IMR-90 (cell line): ENCODE measurements around the gene GHR. TPM values are rescaled to one million over a fixed set of nuclear protein-coding genes. Genes with fewer than 3 reads are reported as not detected.

Source experiments
- ATAC-seq: fragments of 200-7000 bp; cut with Tn5 transposase; 2 replicates; pipeline ENCODE4 v1.9.1; 2020; ENCODE audit warnings: low read depth, mild to moderate bottlenecking, moderate library complexity
- BruUV-seq: library from RNA; stranded (reverse); fragments of 400-500 nt; replicated peaks from 2 replicates; lab custom pipeline; 2021; lab: Mats Ljungman, UMichigan
- CTCF ChIA-PET: fragments of 300-600 bp; formaldehyde crosslinking; extraction: SDS; loops from one replicate; lab custom pipeline; 2021; ENCODE audit warnings: antibody characterized with exemption; lab: Yijun Ruan, JAX
- POLR2A ChIA-PET: fragments of 300-600 bp; sonication (Branson Sonifier 250); formaldehyde crosslinking; loops from one replicate; lab custom pipeline; 2022; ENCODE audit warnings: antibody characterized with exemption; ENCODE audit not compliant: unreplicated experiment; lab: Charles Lee
- DNase-seq: peaks from one replicate; pipeline ENCODE4 v3.0.0; 2013
- H2AFZ ChIP-seq: replicated peaks from 2 replicates; pipeline ENCODE3; 2013; ENCODE audit warnings: low read length, mild to moderate bottlenecking; ENCODE audit not compliant: poor library complexity
- H2AK5ac ChIP-seq: 2 replicates; pipeline ENCODE4 v1.6.1; 2013; ENCODE audit warnings: low read depth, low read length, inconsistent platforms
- H2AK9ac ChIP-seq: replicated peaks from 2 replicates; pipeline ENCODE3; 2013; ENCODE audit warnings: mild to moderate bottlenecking, low read depth, low read length, moderate library complexity; ENCODE audit not compliant: poor library complexity
- H2BK120ac ChIP-seq: 2 replicates; pipeline ENCODE4 v1.6.1; 2013; ENCODE audit warnings: low read depth, low read length, inconsistent platforms
- H2BK15ac ChIP-seq: 3 replicates; pipeline ENCODE4 v1.6.1; 2013; ENCODE audit warnings: low read depth, low read length, inconsistent platforms
- H2BK20ac ChIP-seq: 2 replicates; pipeline ENCODE4 v1.6.1; 2013; ENCODE audit warnings: low read depth, mild to moderate bottlenecking, inconsistent platforms, low read length, moderate library complexity
- H2BK5ac ChIP-seq: 2 replicates; pipeline ENCODE4 v1.6.1; 2013; ENCODE audit warnings: mild to moderate bottlenecking, low read depth, low read length, inconsistent platforms; ENCODE audit not compliant: poor library complexity, severe bottlenecking
- H3K14ac ChIP-seq: replicated peaks from 2 replicates; pipeline ENCODE4 v1.6.1; 2013; ENCODE audit warnings: low read depth, low read length, inconsistent platforms
- H3K18ac ChIP-seq: 2 replicates; pipeline ENCODE4 v1.6.1; 2013; ENCODE audit warnings: low read depth, low read length, control low read depth
- H3K23ac ChIP-seq: 2 replicates; pipeline ENCODE4 v1.6.1; 2013; ENCODE audit warnings: low read depth, low read length, inconsistent platforms
- H3K27ac ChIP-seq: 2 replicates; pipeline ENCODE4 v1.5.1; 2013; ENCODE audit warnings: mild to moderate bottlenecking, control low read depth, low read length; ENCODE audit not compliant: insufficient read depth
- H3K27me3 ChIP-seq: 2 replicates; pipeline ENCODE4 v1.6.1; 2013; ENCODE audit warnings: low read length; ENCODE audit not compliant: control insufficient read depth, insufficient read depth
- H3K36me3 ChIP-seq: 2 replicates; pipeline ENCODE4 v1.6.1; 2013; ENCODE audit warnings: low read length, mixed read lengths; ENCODE audit not compliant: control insufficient read depth, insufficient read depth
- H3K4ac ChIP-seq: 2 replicates; pipeline ENCODE4 v1.6.1; 2013; ENCODE audit warnings: low read depth, low read length, inconsistent platforms
- H3K4me1 ChIP-seq: 2 replicates; pipeline ENCODE4 v1.6.1; 2013; ENCODE audit warnings: low read length, mixed read lengths; ENCODE audit not compliant: control insufficient read depth, insufficient read depth
- H3K4me2 ChIP-seq: 2 replicates; pipeline ENCODE4 v1.6.1; 2013; ENCODE audit warnings: low read depth, mild to moderate bottlenecking, control low read depth, low read length, moderate library complexity
- H3K4me3 ChIP-seq: 2 replicates; pipeline ENCODE4 v1.5.1; 2013; ENCODE audit warnings: low read depth, mild to moderate bottlenecking, control low read depth, low read length, moderate library complexity; ENCODE audit not compliant: insufficient read depth
- H3K56ac ChIP-seq: 2 replicates; pipeline ENCODE4 v1.6.1; 2013; ENCODE audit warnings: low read length, inconsistent platforms; ENCODE audit not compliant: insufficient read depth; ENCODE audit errors: extremely low read depth
- H3K79me1 ChIP-seq, 2 experiments: 2 replicates each; pipeline ENCODE4 v1.6.1; 2013; ENCODE audit warnings: low read length in 2 of 2, inconsistent platforms in 1 of 2, low read depth in 1 of 2
- H3K9ac ChIP-seq: 2 replicates; pipeline ENCODE4 v1.6.1; 2013; ENCODE audit warnings: low read depth, low read length, control low read depth
- H3K9me1 ChIP-seq: 2 replicates; pipeline ENCODE4 v1.6.1; 2013; ENCODE audit warnings: low read length, inconsistent platforms; ENCODE audit not compliant: insufficient read depth
- H3K9me3 ChIP-seq: 2 replicates; pipeline ENCODE4 v1.6.1; 2013; ENCODE audit warnings: low read length; ENCODE audit not compliant: control insufficient read depth, insufficient read depth
- H4K20me1 ChIP-seq: 2 replicates; pipeline ENCODE4 v1.6.1; 2013; ENCODE audit warnings: low read length, inconsistent platforms; ENCODE audit not compliant: insufficient read depth
- H4K5ac ChIP-seq: 2 replicates; pipeline ENCODE4 v1.6.1; 2013; ENCODE audit warnings: mild to moderate bottlenecking, low read depth, low read length, control low read depth
- H4K8ac ChIP-seq, 2 experiments: 2 replicates each; pipeline ENCODE4 v1.6.1; 2013; ENCODE audit warnings: low read depth in 2 of 2, low read length in 2 of 2, control low read depth in 1 of 2, inconsistent platforms in 1 of 2
- H4K91ac ChIP-seq: 2 replicates; pipeline ENCODE4 v1.6.1; 2013; ENCODE audit warnings: low read depth, low read length, inconsistent platforms; ENCODE audit not compliant: insufficient read depth
- CEBPB ChIP-seq: IDR thresholded peaks from 2 replicates; pipeline ENCODE4 v1.6.1; 2012; ENCODE audit warnings: low read depth, low read length, improper control_type of control experiment
- RAD21 ChIP-seq: IDR thresholded peaks from 2 replicates; pipeline ENCODE4 v1.6.1; 2012; ENCODE audit warnings: low read length, improper control_type of control experiment
- RCOR1 ChIP-seq: IDR thresholded peaks from 2 replicates; pipeline ENCODE4 v1.6.1; 2012; ENCODE audit warnings: mild to moderate bottlenecking, low read length, improper control_type of control experiment; ENCODE audit not compliant: insufficient replicate concordance
- SMC3 ChIP-seq: fragments of 150-350 bp; IDR thresholded peaks from 2 replicates; pipeline ENCODE4 v1.6.1; 2016; ENCODE audit warnings: low read depth, mild to moderate bottlenecking, antibody characterized with exemption, low read length, moderate library complexity
- WGBS, 2 experiments: methylation state at CpG; one replicate each; pipeline versions ENCODE4 v1.1.5 to v1.1.7; 2013; ENCODE audit warnings: missing lambda C conversion rate in 2 of 2; ENCODE audit not compliant: insufficient read length in 1 of 2; ENCODE audit errors: extremely low coverage in 2 of 2; 5-methylcytosine and 5-hydroxymethylcytosine counted together
- dilution Hi-C: fragments of 300-500 bp; cut with HindIII; formaldehyde crosslinking; loops from one replicate; pipeline ENCODE4 v1.14.3; 2018; ENCODE audit warnings: low sequenced_read_pairs; ENCODE audit not compliant: unreplicated experiment
- in situ Hi-C: fragments of 300-500 bp; cut with MboI; formaldehyde crosslinking; loops from 3 replicates; pipeline ENCODE4 v1.14.3; 2019; ENCODE audit warnings: low sequenced_read_pairs, inconsistent platforms, mixed read lengths
- intact Hi-C: fragments of 100-400 bp; cut with micrococcal nuclease; formaldehyde crosslinking; loops from 2 replicates; pipeline ENCODE4 v1.10.0; 2022
- polyA plus RNA-seq, 3 experiments: library from polyadenylated mRNA; depleted of rRNA; stranded (reverse); fragments of >200 nt; gene quantifications; 2 replicates each; pipeline ENCODE4 v1.2.3, GENCODE V29; 2012; ENCODE audit warnings: low replicate concordance in 1 of 3
- total RNA-seq: library from RNA; depleted of rRNA; stranded (reverse); fragments of >200 nt; gene quantifications from 2 replicates; pipeline ENCODE4 v1.2.3, GENCODE V29; 2012

GHR gene
- total and polyA plus RNA-seq, 2 of the 4 experiments (the other 2 are of a cell fraction): 0.36 to 1.1 TPM

GRCh38 chr5:42636425-42636824 is 213.2 kb downstream of the GHR start:
- Histone ChIP-seq H2AFZ (no peak overlapping the region), H4K8ac (no peak overlapping the region), H2AK5ac (no peak overlapping the region), H3K27ac (no peak overlapping the region), H3K14ac (no peak overlapping the region), H3K9me3 (no peaks in the 10 kb centered on the region), H3K4me1 (no peaks in the 10 kb centered on the region), H3K23ac (no peak overlapping the region), H3K36me3 (no peaks in the 10 kb centered on the region), H4K20me1 (no peaks in the 10 kb centered on the region), H3K9me1 (no peaks in the 10 kb centered on the region), H3K27me3 (no peaks in the 10 kb centered on the region), H3K9ac (no peak overlapping the region), H2AK9ac (no peak overlapping the region), H3K4ac (no peak overlapping the region), H2BK5ac (no peak overlapping the region), H2BK15ac (no peak overlapping the region), H4K5ac (no peak overlapping the region), H3K18ac (no peak overlapping the region), H3K4me3 (no peak overlapping the region), H2BK20ac (no peak overlapping the region), H4K91ac (no peak overlapping the region), H3K79me1 (no peaks in the 10 kb centered on the region), H3K4me2 (no peak overlapping the region), H3K56ac (no peak overlapping the region), H2BK120ac (no peak overlapping the region)
- no TSS peak for BruUV-seq
- TF ChIP-seq RCOR1: no peak
- TF ChIP-seq SMC3: no peak
- no peak for TF ChIP-seq CEBPB
- no peak for TF ChIP-seq RAD21
- ATAC-seq: no peak
- in situ Hi-C loops: no loop called here
- intact Hi-C loops: no loop called here
- DNase-seq: no peak
- ChIA-PET POLR2A (no interaction called here), CTCF (interaction anchor here (0.6 kb wide), 1 partner anchor 194 kb away, joined by 8 read pairs; no protein-coding TSS in a partner anchor)
- dilution Hi-C loops: no loop called here
- no CpG with 5 or more reads among the region's 2 CpGs for WGBS, 2 experiments
